Suprapubic skin (tissue), 4 donors: ENCODE measurements around the gene MED10.

Experiments
- EP300 ChIP-seq: sonication (generic); formaldehyde crosslinking; IDR thresholded peaks from one replicate; pipeline ENCODE4 v1.6.1; 2017; ENCODE audit warnings: antibody characterized with exemption
- POLR2A ChIP-seq, 2 donors: fragments of 450-650 bp; IDR thresholded peaks; one replicate each; pipeline ENCODE4 v1.6.1; 2017; ENCODE audit warnings: antibody characterized with exemption in 2 of 2, mild to moderate bottlenecking in 2 of 2, moderate library complexity in 2 of 2
- POLR2AphosphoS5 ChIP-seq, 3 donors: sonication (generic); formaldehyde crosslinking; IDR thresholded peaks; one replicate each; pipeline ENCODE4 v1.6.1; 2017; ENCODE audit warnings: antibody characterized with exemption in 3 of 3
- TF ChIP-seq, protein P1 (sequence below), 2 donors: fragments of 200-600 bp in 1 of 2; fragments of 450-650 bp in 1 of 2; sonication (generic) in 1 of 2; IDR thresholded peaks; one replicate each; pipeline ENCODE4 v1.5.1; 2016 to 2019; ENCODE audit warnings: antibody characterized with exemption in 2 of 2, mild to moderate bottlenecking in 1 of 2, moderate library complexity in 1 of 2

DNA sequence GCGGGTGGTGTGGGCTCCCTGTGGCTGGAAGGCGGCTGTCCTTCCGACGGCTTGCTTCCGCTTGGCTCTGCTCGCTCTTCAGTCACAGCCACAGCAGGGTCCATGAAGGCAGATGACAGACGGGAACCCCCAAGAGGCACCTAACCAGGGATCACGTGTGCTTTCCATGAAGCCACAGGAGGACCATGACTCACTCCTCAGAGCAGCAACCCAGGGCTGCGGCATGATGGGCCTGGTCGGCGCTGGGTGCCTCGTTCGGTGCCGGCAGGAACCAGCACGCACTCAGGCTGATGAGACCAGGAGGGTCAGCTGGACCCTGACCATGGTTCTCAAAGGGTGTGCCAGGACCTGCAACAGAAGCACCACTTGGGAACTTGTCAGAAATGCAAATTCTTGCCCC lies 32.8 kb upstream of the MED10 start:
- TF ChIP-seq POLR2AphosphoS5 (IDR thresholded peaks at IDR 0.05) (no peak), POLR2A (IDR thresholded peaks at IDR 0.05) (no peak), EP300 (no peak)
- TF ChIP-seq, protein P1, sequence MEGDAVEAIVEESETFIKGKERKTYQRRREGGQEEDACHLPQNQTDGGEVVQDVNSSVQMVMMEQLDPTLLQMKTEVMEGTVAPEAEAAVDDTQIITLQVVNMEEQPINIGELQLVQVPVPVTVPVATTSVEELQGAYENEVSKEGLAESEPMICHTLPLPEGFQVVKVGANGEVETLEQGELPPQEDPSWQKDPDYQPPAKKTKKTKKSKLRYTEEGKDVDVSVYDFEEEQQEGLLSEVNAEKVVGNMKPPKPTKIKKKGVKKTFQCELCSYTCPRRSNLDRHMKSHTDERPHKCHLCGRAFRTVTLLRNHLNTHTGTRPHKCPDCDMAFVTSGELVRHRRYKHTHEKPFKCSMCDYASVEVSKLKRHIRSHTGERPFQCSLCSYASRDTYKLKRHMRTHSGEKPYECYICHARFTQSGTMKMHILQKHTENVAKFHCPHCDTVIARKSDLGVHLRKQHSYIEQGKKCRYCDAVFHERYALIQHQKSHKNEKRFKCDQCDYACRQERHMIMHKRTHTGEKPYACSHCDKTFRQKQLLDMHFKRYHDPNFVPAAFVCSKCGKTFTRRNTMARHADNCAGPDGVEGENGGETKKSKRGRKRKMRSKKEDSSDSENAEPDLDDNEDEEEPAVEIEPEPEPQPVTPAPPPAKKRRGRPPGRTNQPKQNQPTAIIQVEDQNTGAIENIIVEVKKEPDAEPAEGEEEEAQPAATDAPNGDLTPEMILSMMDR (IDR thresholded peaks at IDR 0.05), result no peak
